Sigmoid colon (tissue), 4 donors: Measurements from ENCODE around the gene TPO.

Source experiments
- EP300 ChIP-seq, 4 donors: sonication (generic); formaldehyde crosslinking; IDR thresholded peaks; one replicate each; pipeline ENCODE4 v1.6.1; 2017; ENCODE audit warnings: antibody characterized with exemption in 4 of 4
- POLR2A ChIP-seq, 2 donors: fragments of 450-650 bp; IDR thresholded peaks; one replicate each; pipeline ENCODE4 v1.6.1; 2016; ENCODE audit warnings: antibody characterized with exemption in 2 of 2, mild to moderate bottlenecking in 2 of 2, moderate library complexity in 2 of 2
- POLR2AphosphoS5 ChIP-seq, 4 donors: sonication (generic); formaldehyde crosslinking; IDR thresholded peaks; one replicate each; pipeline ENCODE4 v1.6.1; 2017; ENCODE audit warnings: antibody characterized with exemption in 4 of 4
- TF ChIP-seq, protein P1 (sequence below), 4 experiments: fragments of 450-650 bp in 3 of 4; fragments of 200-600 bp in 1 of 4; IDR thresholded peaks; one replicate each; pipeline ENCODE4 v1.5.1; 2016 to 2019; ENCODE audit warnings: antibody characterized with exemption in 4 of 4, mild to moderate bottlenecking in 3 of 4, moderate library complexity in 2 of 4

GRCh38 chr2:1481406-1482252, 68.4 kb downstream of the TPO start:
- TF ChIP-seq, protein P1, sequence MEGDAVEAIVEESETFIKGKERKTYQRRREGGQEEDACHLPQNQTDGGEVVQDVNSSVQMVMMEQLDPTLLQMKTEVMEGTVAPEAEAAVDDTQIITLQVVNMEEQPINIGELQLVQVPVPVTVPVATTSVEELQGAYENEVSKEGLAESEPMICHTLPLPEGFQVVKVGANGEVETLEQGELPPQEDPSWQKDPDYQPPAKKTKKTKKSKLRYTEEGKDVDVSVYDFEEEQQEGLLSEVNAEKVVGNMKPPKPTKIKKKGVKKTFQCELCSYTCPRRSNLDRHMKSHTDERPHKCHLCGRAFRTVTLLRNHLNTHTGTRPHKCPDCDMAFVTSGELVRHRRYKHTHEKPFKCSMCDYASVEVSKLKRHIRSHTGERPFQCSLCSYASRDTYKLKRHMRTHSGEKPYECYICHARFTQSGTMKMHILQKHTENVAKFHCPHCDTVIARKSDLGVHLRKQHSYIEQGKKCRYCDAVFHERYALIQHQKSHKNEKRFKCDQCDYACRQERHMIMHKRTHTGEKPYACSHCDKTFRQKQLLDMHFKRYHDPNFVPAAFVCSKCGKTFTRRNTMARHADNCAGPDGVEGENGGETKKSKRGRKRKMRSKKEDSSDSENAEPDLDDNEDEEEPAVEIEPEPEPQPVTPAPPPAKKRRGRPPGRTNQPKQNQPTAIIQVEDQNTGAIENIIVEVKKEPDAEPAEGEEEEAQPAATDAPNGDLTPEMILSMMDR (IDR thresholded peaks at IDR 0.05): no peak
- no peak for TF ChIP-seq EP300 (IDR thresholded peaks at IDR 0.05)
- no peak for TF ChIP-seq POLR2A (IDR thresholded peaks at IDR 0.05)
- TF ChIP-seq POLR2AphosphoS5 (IDR thresholded peaks at IDR 0.05): no peak
